HL-60 (cell line): ENCODE data around the gene CLPTM1L.

Source experiments
- CTCF ChIP-seq: IDR thresholded peaks from one replicate; pipeline ENCODE4 v1.5.1; 2011; ENCODE audit warnings: low read length, control low read depth, inconsistent platforms; ENCODE audit not compliant: insufficient read depth
- POLR2AphosphoS5 ChIP-seq: IDR thresholded peaks from 2 replicates; pipeline ENCODE4 v1.6.1; 2012; ENCODE audit warnings: low read depth
- REST ChIP-seq: IDR thresholded peaks from 2 replicates; pipeline ENCODE4 v1.6.1; 2012; ENCODE audit warnings: low read depth; ENCODE audit not compliant: insufficient replicate concordance
- SPI1 ChIP-seq: IDR thresholded peaks from 2 replicates; pipeline ENCODE4 v1.6.1; 2012; ENCODE audit warnings: low read depth, mild to moderate bottlenecking, borderline replicate concordance

GRCh38 chr5:1311439-1312055, 33.4 kb downstream of the CLPTM1L start:
- no peak for TF ChIP-seq CTCF
- no peak for TF ChIP-seq SPI1
- no peak for TF ChIP-seq REST
- TF ChIP-seq POLR2AphosphoS5: no peak
